ENCODE measurements around the gene ADCYAP1R1.

Gene ADCYAP1R1

GRCh38 chr7:31071645-31072029 is 19.5 kb downstream of the ADCYAP1R1 start:
- Histone ChIP-seq H3K9ac (no peak overlapping the region), H3K36me3 (ENCODE audit: insufficient read depth) (no peaks in the 10 kb centered on the region), H3K4me3 (IDR thresholded peaks at IDR 0.05; ENCODE audit: insufficient read depth, low read depth, low read length) (no peak overlapping the region), H4K20me1 (ENCODE audit: insufficient read depth) (no peaks in the 10 kb centered on the region), H3K27me3 (ENCODE audit: insufficient read depth, low read depth) (no peaks in the 10 kb centered on the region), H3K4me2 (no peak overlapping the region), H3K27ac (no peak overlapping the region), H3K4me1 (ENCODE audit: low read depth, poor library complexity, severe bottlenecking) (no peaks in the 10 kb centered on the region), H2AFZ (ENCODE audit: low read depth) (no peak overlapping the region), H3K79me2 (ENCODE audit: insufficient read depth, low read depth) (no peaks in the 10 kb centered on the region)
- no peak for TF ChIP-seq CTCF (conservative IDR thresholded peaks at IDR 0.05; ENCODE audit: low read depth, low read length)

- H3K27me3 ChIP-seq (ENCODE audit: insufficient read depth, low read depth), result no peaks in the 10 kb centered on the region
- no peak for TF ChIP-seq CTCF (conservative IDR thresholded peaks at IDR 0.05; ENCODE audit: low read depth, low read length)
- H2AFZ ChIP-seq (ENCODE audit: low read depth), result no peak overlapping the region
- no peak overlapping the region for H3K27ac ChIP-seq
- H3K4me2 ChIP-seq, result no peak overlapping the region
- H3K4me1 ChIP-seq (ENCODE audit: low read depth, poor library complexity, severe bottlenecking), result no peaks in the 10 kb centered on the region
- H3K9ac ChIP-seq, result no peak overlapping the region
- H4K20me1 ChIP-seq (ENCODE audit: insufficient read depth), result no peaks in the 10 kb centered on the region
- H3K4me3 ChIP-seq (IDR thresholded peaks at IDR 0.05; ENCODE audit: insufficient read depth, low read depth, low read length), result no peak overlapping the region
- H3K79me2 ChIP-seq (ENCODE audit: insufficient read depth, low read depth), result no peaks in the 10 kb centered on the region
- H3K36me3 ChIP-seq (ENCODE audit: insufficient read depth), result no peaks in the 10 kb centered on the region
These were observed 21.4 kb downstream of the ADCYAP1R1 start for GRCh38 chr7:31073326-31074119.

GRCh38 chr7:31074120-31074383 is 21.9 kb downstream of the ADCYAP1R1 start:
- no peaks in the 10 kb centered on the region for H3K27me3 ChIP-seq (ENCODE audit: insufficient read depth, low read depth)
- no peak overlapping the region for H2AFZ ChIP-seq (ENCODE audit: low read depth)

GRCh38 chr7:31074403-31075085 is 22.4 kb downstream of the ADCYAP1R1 start:
- H2AFZ ChIP-seq (ENCODE audit: low read depth), result no peak overlapping the region
- TF ChIP-seq CTCF (conservative IDR thresholded peaks at IDR 0.05; ENCODE audit: low read depth, low read length), result no peak

More at GRCh38 chr7:31074120-31074383, 21.9 kb downstream of the ADCYAP1R1 start:
- no peaks in the 10 kb centered on the region for H3K36me3 ChIP-seq (ENCODE audit: insufficient read depth)
- H3K4me1 ChIP-seq (ENCODE audit: low read depth, poor library complexity, severe bottlenecking), result no peaks in the 10 kb centered on the region
- H3K9ac ChIP-seq, result no peak overlapping the region
- no peak for TF ChIP-seq CTCF (conservative IDR thresholded peaks at IDR 0.05; ENCODE audit: low read depth, low read length)
- H3K27ac ChIP-seq, result no peak overlapping the region
- H3K79me2 ChIP-seq (ENCODE audit: insufficient read depth, low read depth), result no peaks in the 10 kb centered on the region
- no peak overlapping the region for H3K4me2 ChIP-seq
- H4K20me1 ChIP-seq (ENCODE audit: insufficient read depth), result no peaks in the 10 kb centered on the region
- H3K4me3 ChIP-seq (IDR thresholded peaks at IDR 0.05; ENCODE audit: insufficient read depth, low read depth, low read length), result no peak overlapping the region

More at GRCh38 chr7:31074403-31075085, 22.4 kb downstream of the ADCYAP1R1 start:
- H3K36me3 ChIP-seq (ENCODE audit: insufficient read depth), result no peaks in the 10 kb centered on the region
- H4K20me1 ChIP-seq (ENCODE audit: insufficient read depth), result no peaks in the 10 kb centered on the region
- H3K4me1 ChIP-seq (ENCODE audit: low read depth, poor library complexity, severe bottlenecking), result no peaks in the 10 kb centered on the region
- H3K27me3 ChIP-seq (ENCODE audit: insufficient read depth, low read depth), result no peaks in the 10 kb centered on the region
- no peak overlapping the region for H3K4me2 ChIP-seq
- no peaks in the 10 kb centered on the region for H3K79me2 ChIP-seq (ENCODE audit: insufficient read depth, low read depth)
- H3K9ac ChIP-seq, result no peak overlapping the region
- H3K27ac ChIP-seq, result no peak overlapping the region
- no peak overlapping the region for H3K4me3 ChIP-seq (IDR thresholded peaks at IDR 0.05; ENCODE audit: insufficient read depth, low read depth, low read length)
